Measurements from ENCODE around the gene MMEL1. TPM values are rescaled to one million over a fixed set of nuclear protein-coding genes. Genes with fewer than 3 reads are reported as not detected.

MMEL1 gene
- total RNA-seq, 2 experiments from 2014 or later = 3.7 to 4.0 TPM

GRCh38 chr1:2606396-2606880 lies 26.4 kb downstream of the MMEL1 start:
- Mint-ChIP-seq H3K27me3 (ENCODE audit: low read depth) (peaks cover under 1% of the 10 kb centered on the region), H3K36me3 (ENCODE audit: low read depth) (no peaks in the 10 kb centered on the region), H3K27ac (no peak overlapping the region), H3K9me3 (ENCODE audit: insufficient read depth) (no peaks in the 10 kb centered on the region), H3K4me3 (no peak overlapping the region), H3K4me1 (ENCODE audit: low read depth) (no peaks in the 10 kb centered on the region)
- ChIA-PET CTCF (no interaction called here), POLR2A (no interaction called here)
- ATAC-seq = no peak
- DNase-seq = no peak

- no peak overlapping the region for H3K4me3 Mint-ChIP-seq
- H3K36me3 Mint-ChIP-seq (ENCODE audit: low read depth) = no peaks in the 10 kb centered on the region
- ChIA-PET POLR2A (no interaction called here), CTCF (no interaction called here)
- H3K4me1 Mint-ChIP-seq (ENCODE audit: low read depth) = no peaks in the 10 kb centered on the region
- H3K27ac Mint-ChIP-seq = no peak overlapping the region
- DNase-seq (no peak), ATAC-seq (no peak)
- H3K27me3 Mint-ChIP-seq (ENCODE audit: low read depth) = peaks cover 3% of the 10 kb centered on the region
- H3K9me3 Mint-ChIP-seq (ENCODE audit: insufficient read depth) = no peaks in the 10 kb centered on the region
Measured at GRCh38 chr1:2605509-2606395, 27.1 kb downstream of the MMEL1 start.

GRCh38 chr1:2604844-2605508 lies 27.8 kb downstream of the MMEL1 start:
- no peaks in the 10 kb centered on the region for H3K4me1 Mint-ChIP-seq (ENCODE audit: low read depth)
- ChIA-PET POLR2A (no interaction called here), CTCF (no interaction called here)
- H3K36me3 Mint-ChIP-seq (ENCODE audit: low read depth) = no peaks in the 10 kb centered on the region
- peaks cover 3% of the 10 kb centered on the region for H3K27me3 Mint-ChIP-seq (ENCODE audit: low read depth)
- no peak for ATAC-seq
- H3K9me3 Mint-ChIP-seq (ENCODE audit: insufficient read depth) = no peaks in the 10 kb centered on the region
- H3K4me3 Mint-ChIP-seq = no peak overlapping the region
- no peak for DNase-seq
- no peak overlapping the region for H3K27ac Mint-ChIP-seq

- H3K27ac Mint-ChIP-seq = no peak overlapping the region
- H3K9me3 Mint-ChIP-seq (ENCODE audit: insufficient read depth) = no peaks in the 10 kb centered on the region
- POLR2A ChIA-PET = no interaction called here
- H3K27me3 Mint-ChIP-seq (ENCODE audit: low read depth) = peaks cover 3% of the 10 kb centered on the region
- H3K36me3 Mint-ChIP-seq (ENCODE audit: low read depth) = no peaks in the 10 kb centered on the region
- no peaks in the 10 kb centered on the region for H3K4me1 Mint-ChIP-seq (ENCODE audit: low read depth)
- ATAC-seq (no peak), DNase-seq (no peak)
- H3K4me3 Mint-ChIP-seq = no peak overlapping the region
- CTCF ChIA-PET = no interaction called here
Measured at GRCh38 chr1:2604156-2604843, 28.5 kb downstream of the MMEL1 start.

- CTCF ChIA-PET = no interaction called here
- no peaks in the 10 kb centered on the region for H3K4me1 Mint-ChIP-seq (ENCODE audit: low read depth)
Measured at GRCh38 chr1:2603521-2604155, 29.2 kb downstream of the MMEL1 start.

GRCh38 chr1:2602866-2603520 lies 29.8 kb downstream of the MMEL1 start:
- no peak for DNase-seq
- CTCF ChIA-PET = no interaction called here
- H3K27me3 Mint-ChIP-seq (ENCODE audit: low read depth) = peaks cover 6% of the 10 kb centered on the region
- no peaks in the 10 kb centered on the region for H3K4me1 Mint-ChIP-seq (ENCODE audit: low read depth)
- H3K36me3 Mint-ChIP-seq (ENCODE audit: low read depth) = no peaks in the 10 kb centered on the region
- no peaks in the 10 kb centered on the region for H3K9me3 Mint-ChIP-seq (ENCODE audit: insufficient read depth)
- POLR2A ChIA-PET = no interaction called here
- no peak overlapping the region for H3K27ac Mint-ChIP-seq
- no peak overlapping the region for H3K4me3 Mint-ChIP-seq
- no peak for ATAC-seq

More at GRCh38 chr1:2603521-2604155, 29.2 kb downstream of the MMEL1 start:
- H3K27me3 Mint-ChIP-seq (ENCODE audit: low read depth) = peaks cover 5% of the 10 kb centered on the region
- POLR2A ChIA-PET = no interaction called here
- no peaks in the 10 kb centered on the region for H3K36me3 Mint-ChIP-seq (ENCODE audit: low read depth)
- ATAC-seq (no peak), DNase-seq (no peak)
- no peak overlapping the region for H3K4me3 Mint-ChIP-seq
- no peak overlapping the region for H3K27ac Mint-ChIP-seq
- H3K9me3 Mint-ChIP-seq (ENCODE audit: insufficient read depth) = no peaks in the 10 kb centered on the region

- Mint-ChIP-seq H3K9me3 (ENCODE audit: insufficient read depth) (no peaks in the 10 kb centered on the region), H3K36me3 (ENCODE audit: low read depth) (no peaks in the 10 kb centered on the region), H3K27me3 (ENCODE audit: low read depth) (peaks cover 6% of the 10 kb centered on the region), H3K27ac (no peak overlapping the region), H3K4me3 (no peak overlapping the region), H3K4me1 (ENCODE audit: low read depth) (no peaks in the 10 kb centered on the region)
- ChIA-PET POLR2A (no interaction called here), CTCF (no interaction called here)
- ATAC-seq (no peak), DNase-seq (no peak)
Measured at GRCh38 chr1:2602311-2602835, 30.4 kb downstream of the MMEL1 start.

GRCh38 chr1:2601721-2602303 lies 31.0 kb downstream of the MMEL1 start:
- peaks cover 6% of the 10 kb centered on the region for H3K27me3 Mint-ChIP-seq (ENCODE audit: low read depth)
- H3K4me3 Mint-ChIP-seq = no peak overlapping the region
- CTCF ChIA-PET = no interaction called here
- no peaks in the 10 kb centered on the region for H3K9me3 Mint-ChIP-seq (ENCODE audit: insufficient read depth)
- H3K4me1 Mint-ChIP-seq (ENCODE audit: low read depth) = no peaks in the 10 kb centered on the region
- H3K36me3 Mint-ChIP-seq (ENCODE audit: low read depth) = no peaks in the 10 kb centered on the region
- POLR2A ChIA-PET = no interaction called here
- ATAC-seq (no peak), DNase-seq (no peak)
- no peak overlapping the region for H3K27ac Mint-ChIP-seq

GRCh38 chr1:2598329-2598931 lies 34.4 kb downstream of the MMEL1 start:
- no peak for ATAC-seq
- no peaks in the 10 kb centered on the region for H3K36me3 Mint-ChIP-seq (ENCODE audit: low read depth)
- CTCF ChIA-PET = no interaction called here
- POLR2A ChIA-PET = no interaction called here
- DNase-seq = no peak
- H3K4me3 Mint-ChIP-seq = no peak overlapping the region
- H3K9me3 Mint-ChIP-seq (ENCODE audit: insufficient read depth) = no peaks in the 10 kb centered on the region
- H3K27me3 Mint-ChIP-seq (ENCODE audit: low read depth) = peaks cover 6% of the 10 kb centered on the region
- no peak overlapping the region for H3K27ac Mint-ChIP-seq
- no peaks in the 10 kb centered on the region for H3K4me1 Mint-ChIP-seq (ENCODE audit: low read depth)

GRCh38 chr1:2597441-2598328 lies 35.1 kb downstream of the MMEL1 start:
- DNase-seq (no peak), ATAC-seq (no peak)
- Mint-ChIP-seq H3K9me3 (ENCODE audit: insufficient read depth) (no peaks in the 10 kb centered on the region), H3K27ac (no peak overlapping the region), H3K4me3 (no peak overlapping the region), H3K36me3 (ENCODE audit: low read depth) (no peaks in the 10 kb centered on the region), H3K4me1 (ENCODE audit: low read depth) (peaks cover 2% of the 10 kb centered on the region), H3K27me3 (ENCODE audit: low read depth) (peaks cover 6% of the 10 kb centered on the region)
- CTCF ChIA-PET = no interaction called here
- POLR2A ChIA-PET = interaction anchor here (1.3 kb wide), 1 partner anchor 11 kb away, joined by 3 read pairs; the partner anchor contains the start of gene PRXL2B

All from activated CD8-positive, alpha-beta T cell treated with anti-CD3 and anti-CD28 coated beads, Interleukin-2, amount 10 ng/mL, durations not matched to agents 7 days and 5 days (primary cell).